HEK293T (cell line): ENCODE results near the gene AADACL4.

Source experiments
- ARNT ChIP-seq: fragments of 450-650 bp; IDR thresholded peaks from 2 replicates; pipeline ENCODE4 v1.6.1; 2017; ENCODE audit warnings: mild to moderate bottlenecking
- L3MBTL2 ChIP-seq: fragments of 450-650 bp; conservative IDR thresholded peaks from 2 replicates; pipeline ENCODE4 v1.6.1; 2016; ENCODE audit warnings: mild to moderate bottlenecking

GRCh38 chr1:12620931-12621330 is 23.0 kb upstream of the AADACL4 start:
- TF ChIP-seq L3MBTL2 (no peak), ARNT (no peak)
